Measurements from ENCODE around the gene HMCES. TPM values are rescaled to one million over a fixed set of nuclear protein-coding genes. Genes with fewer than 3 reads are reported as not detected.

Gene HMCES
- total RNA-seq, 5 donors from 2014 or later (not counting 1 experiment from before 2014, with no cell fraction given): 55.2 to 60.7 (median 57.6) TPM

DNA sequence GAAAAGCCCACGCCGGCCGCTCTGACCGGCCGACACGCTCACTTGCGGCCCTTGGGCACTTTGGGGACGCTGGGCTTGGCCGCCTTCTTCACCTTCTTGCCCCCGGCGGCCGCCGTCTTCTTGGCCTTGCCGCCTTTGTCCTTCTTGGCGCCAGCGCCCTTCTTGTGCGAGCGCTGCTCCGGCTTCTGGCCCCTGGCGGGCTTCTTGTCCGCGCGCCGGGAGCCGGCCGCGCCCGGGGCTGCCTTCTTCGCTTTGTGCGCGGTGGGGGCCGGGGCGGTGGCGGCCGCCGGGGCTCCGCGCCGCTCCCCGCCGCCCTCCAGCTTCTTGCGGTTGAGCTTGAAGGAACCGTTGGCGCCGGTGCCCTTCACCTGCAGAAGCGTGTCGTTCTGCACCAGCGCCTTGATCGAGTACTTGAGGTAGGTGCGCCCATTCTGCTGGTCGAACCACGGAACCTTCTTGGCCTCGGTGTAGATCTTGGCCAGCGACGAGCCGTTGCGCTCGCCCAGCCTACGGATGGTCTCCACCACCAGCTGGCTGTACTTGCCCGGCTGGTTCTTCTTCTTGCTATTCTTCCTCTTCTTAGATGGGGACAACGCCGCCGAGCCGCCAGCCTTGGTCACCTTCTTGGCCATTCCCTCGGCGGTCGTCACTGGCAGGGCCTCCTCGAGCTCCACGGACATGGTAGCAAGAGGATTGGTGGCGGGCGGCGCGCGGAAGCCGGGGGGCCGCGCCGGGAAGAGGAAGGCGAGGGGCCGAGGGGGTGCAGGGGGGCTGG, 36.7 kb downstream of the HMCES start:
- Mint-ChIP-seq H3K9me3 (no peaks in the 10 kb centered on the region), H3K4me3 (peak overlapping the region; percentile 89 to 96 (median 93)), H3K36me3 (no peaks in the 10 kb centered on the region), H3K27ac (peak overlapping the region; percentile 85 to 93), H3K27me3 (no peaks in the 10 kb centered on the region), H3K4me1 (peaks cover 23 to 28% (median 27%) of the 10 kb centered on the region in 3 donors)
- Histone ChIP-seq H3K36me3 (ENCODE audit: control insufficient read depth in 2 of 2, extremely low read depth in 1 of 2, insufficient read depth in 1 of 2, low read length in 1 of 2) (no peaks in the 10 kb centered on the region), H3K27me3 (replicated peaks in 1 of 2; ENCODE audit: control insufficient read depth in 2 of 2, extremely low read depth in 1 of 2, insufficient read depth in 2 of 2, low read length in 1 of 2) (no peaks in the 10 kb centered on the region), H3K4me3 (ENCODE audit: control insufficient read depth in 1 of 2, extremely low read depth in 1 of 2, low read length in 1 of 2) (peak overlapping the region; percentile 87 to 96), H3K27ac (ENCODE audit: low read length) (peak overlapping the region; percentile 67), H3K4me1 (ENCODE audit: control insufficient read depth in 1 of 2, extremely low read depth in 1 of 2, insufficient read depth in 2 of 2, low read length in 2 of 2) (peaks cover 10 to 36% of the 10 kb centered on the region in 2 experiments), H3K9me3 (no peaks in the 10 kb centered on the region)
- DNase-seq (peak in 28 of 35 experiments; percentile 12 to 61 (median 30)), ATAC-seq (replicated peaks in 1 of 4) (peak; percentile 4 to 19 (median 10))
- ChIA-PET POLR2A (interaction anchor here (0.6 to 2.8 kb wide), 15 partner anchors 10 to 635 kb away, joined by 3 to 21 read pairs (median 5); partner anchors contain the start of genes HMCES (in 2 of the 2) and RAB43 (in 1 of the 2)), CTCF (interaction anchor here (0.6 to 2.2 kb wide), 10 partner anchors 10 to 579 kb away, joined by 3 to 12 read pairs (median 4); partner anchors contain the start of gene HMCES (in 1 of the 2))
- whole genome bisulfite sequencing (ENCODE audit: insufficient coverage): under 1% methylated on average over 75 of the region's 80 CpGs

GRCh38 chr3:129315998-129316247, 37.3 kb downstream of the HMCES start:
- CTCF ChIA-PET: interaction anchor here (0.6 to 2.2 kb wide), 13 partner anchors 11 to 578 kb away, joined by 3 to 12 read pairs (median 4); partner anchors contain the start of genes HMCES (in 1 of the 2), IFT122 (in 1 of the 2) and MBD4 (in 1 of the 2)
- H3K9me3 ChIP-seq: no peaks in the 10 kb centered on the region
- no peaks in the 10 kb centered on the region for H3K36me3 ChIP-seq (ENCODE audit: control insufficient read depth in 2 of 2, extremely low read depth in 1 of 2, insufficient read depth in 1 of 2, low read length in 1 of 2)
- DNase-seq (no peak), ATAC-seq (replicated peaks in 1 of 4) (peak in 2 of 4 experiments; percentile 18 to 24)
- no peak overlapping the region for H3K27ac ChIP-seq (ENCODE audit: low read length)
- peak overlapping the region; percentile 71 to 96 for H3K4me3 ChIP-seq (ENCODE audit: control insufficient read depth in 1 of 2, extremely low read depth in 1 of 2, low read length in 1 of 2)
- Mint-ChIP-seq H3K27ac (peak overlapping the region; percentile 79 to 84), H3K36me3 (no peaks in the 10 kb centered on the region), H3K9me3 (no peaks in the 10 kb centered on the region), H3K4me3 (peak overlapping the region; percentile 83 to 93 (median 89)), H3K27me3 (no peaks in the 10 kb centered on the region), H3K4me1 (peaks cover 22 to 28% (median 23%) of the 10 kb centered on the region in 3 donors)
- POLR2A ChIA-PET: interaction anchor here (0.6 to 2.8 kb wide), 21 partner anchors 10 to 680 kb away, joined by 3 to 21 read pairs (median 4); partner anchors contain the start of genes HMCES (in 2 of the 2) and TMCC1 (in 1 of the 2)
- WGBS (ENCODE audit: insufficient coverage): 0% methylated on average over 19 of the region's 34 CpGs
- no peaks in the 10 kb centered on the region for H3K27me3 ChIP-seq (replicated peaks in 1 of 2; ENCODE audit: control insufficient read depth in 2 of 2, extremely low read depth in 1 of 2, insufficient read depth in 2 of 2, low read length in 1 of 2)
- H3K4me1 ChIP-seq (ENCODE audit: control insufficient read depth in 1 of 2, extremely low read depth in 1 of 2, insufficient read depth in 2 of 2, low read length in 2 of 2): peaks cover 10 to 36% of the 10 kb centered on the region in 2 experiments

- ATAC-seq (replicated peaks in 1 of 4): peak; percentile 58 to 64 (median 62)
- POLR2A ChIA-PET: interaction anchor here (0.6 to 2.8 kb wide), 24 partner anchors 9 to 679 kb away, joined by 3 to 21 read pairs (median 4); partner anchors contain the start of genes HMCES (in 2 of the 2), COPG1 (in 1 of the 2), IFT122 (in 1 of the 2) and MBD4 (in 1 of the 2)
- peak overlapping the region; percentile 79 to 84 for H3K27ac Mint-ChIP-seq
- Histone ChIP-seq H3K9me3 (no peaks in the 10 kb centered on the region), H3K27me3 (replicated peaks in 1 of 2; ENCODE audit: control insufficient read depth in 2 of 2, extremely low read depth in 1 of 2, insufficient read depth in 2 of 2, low read length in 1 of 2) (no peaks in the 10 kb centered on the region), H3K36me3 (ENCODE audit: control insufficient read depth in 2 of 2, extremely low read depth in 1 of 2, insufficient read depth in 1 of 2, low read length in 1 of 2) (no peaks in the 10 kb centered on the region), H3K27ac (ENCODE audit: low read length) (no peak overlapping the region), H3K4me3 (ENCODE audit: control insufficient read depth in 1 of 2, extremely low read depth in 1 of 2, low read length in 1 of 2) (peak overlapping the region; percentile 71 to 96), H3K4me1 (ENCODE audit: control insufficient read depth in 1 of 2, extremely low read depth in 1 of 2, insufficient read depth in 2 of 2, low read length in 2 of 2) (peaks cover 10 to 36% of the 10 kb centered on the region in 2 experiments)
- 0% methylated on average over 63 of the region's 65 CpGs for WGBS (ENCODE audit: insufficient coverage)
- no peaks in the 10 kb centered on the region for H3K36me3 Mint-ChIP-seq
- CTCF ChIA-PET: interaction anchor here (0.6 to 2.2 kb wide), 14 partner anchors 11 to 578 kb away, joined by 3 to 12 read pairs (median 4); partner anchors contain the start of genes HMCES (in 1 of the 2), IFT122 (in 1 of the 2) and MBD4 (in 1 of the 2)
- H3K4me1 Mint-ChIP-seq: peaks cover 22 to 28% (median 23%) of the 10 kb centered on the region in 3 donors
- no peaks in the 10 kb centered on the region for H3K27me3 Mint-ChIP-seq
- no peaks in the 10 kb centered on the region for H3K9me3 Mint-ChIP-seq
- DNase-seq: peak; percentile 67 to 92 (median 84)
- peak overlapping the region; percentile 83 to 93 (median 89) for H3K4me3 Mint-ChIP-seq
Observed at GRCh38 chr3:129316248-129317013, 37.8 kb downstream of the HMCES start.

GRCh38 chr3:129317014-129317771, 38.5 kb downstream of the HMCES start:
- H3K27ac Mint-ChIP-seq: no peak overlapping the region
- WGBS (ENCODE audit: insufficient coverage): 49% methylated on average over 10 of the region's 15 CpGs
- no peaks in the 10 kb centered on the region for H3K36me3 ChIP-seq (ENCODE audit: control insufficient read depth in 2 of 2, extremely low read depth in 1 of 2, insufficient read depth in 1 of 2, low read length in 1 of 2)

DNA sequence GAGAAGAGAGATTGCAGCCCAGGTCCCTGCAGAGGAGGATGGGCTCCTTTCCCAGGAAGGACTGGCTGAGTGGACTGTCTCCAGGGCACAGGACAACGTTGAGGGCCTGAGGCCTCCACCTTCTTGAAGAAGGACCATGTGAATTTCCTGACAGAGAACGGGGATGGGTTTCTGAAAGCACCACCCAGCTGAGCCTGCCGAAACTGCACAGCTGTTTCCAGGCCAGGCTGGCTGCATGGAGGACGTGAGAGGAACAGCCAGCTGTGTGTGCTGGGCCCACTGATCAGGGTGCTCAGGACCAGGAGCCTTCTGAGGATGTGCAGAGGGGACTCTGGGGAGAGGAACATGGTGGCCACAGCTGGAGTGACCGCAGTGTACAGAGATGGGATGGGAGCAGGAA, 39.2 kb downstream of the HMCES start:
- Histone ChIP-seq H3K4me3 (ENCODE audit: control insufficient read depth in 1 of 2, extremely low read depth in 1 of 2, low read length in 1 of 2) (no peak overlapping the region), H3K9me3 (no peaks in the 10 kb centered on the region), H3K4me1 (ENCODE audit: control insufficient read depth in 1 of 2, extremely low read depth in 1 of 2, insufficient read depth in 2 of 2, low read length in 2 of 2) (peaks cover 10 to 33% of the 10 kb centered on the region in 2 experiments), H3K36me3 (ENCODE audit: control insufficient read depth in 2 of 2, extremely low read depth in 1 of 2, insufficient read depth in 1 of 2, low read length in 1 of 2) (no peaks in the 10 kb centered on the region), H3K27ac (ENCODE audit: low read length) (no peak overlapping the region), H3K27me3 (replicated peaks in 1 of 2; ENCODE audit: control insufficient read depth in 2 of 2, extremely low read depth in 1 of 2, insufficient read depth in 2 of 2, low read length in 1 of 2) (no peaks in the 10 kb centered on the region)
- Mint-ChIP-seq H3K27ac (no peak overlapping the region), H3K9me3 (no peaks in the 10 kb centered on the region), H3K4me1 (peaks cover 14 to 17% (median 15%) of the 10 kb centered on the region in 3 donors), H3K36me3 (no peaks in the 10 kb centered on the region), H3K27me3 (no peaks in the 10 kb centered on the region), H3K4me3 (peak overlapping the region in 1 of 3 donors; percentile 93)
- CTCF ChIA-PET: no interaction called here
- 79% methylated on average over 5 of the region's 5 CpGs for WGBS (ENCODE audit: insufficient coverage)
- ATAC-seq (replicated peaks in 1 of 4) (no peak), DNase-seq (no peak)
- POLR2A ChIA-PET: no interaction called here

More at GRCh38 chr3:129317014-129317771, 38.5 kb downstream of the HMCES start:
- no peak overlapping the region for H3K27ac ChIP-seq (ENCODE audit: low read length)
- peaks cover 17 to 24% (median 19%) of the 10 kb centered on the region in 3 donors for H3K4me1 Mint-ChIP-seq
- ChIA-PET POLR2A (interaction anchor here (0.6 to 2.8 kb wide), 8 partner anchors 34 to 679 kb away, joined by 3 to 21 read pairs (median 6); partner anchors contain the start of genes HMCES (in 2 of the 2), COPG1 (in 1 of the 2), IFT122 (in 1 of the 2) and MBD4 (in 1 of the 2)), CTCF (interaction anchor here (0.6 to 2.2 kb wide), 12 partner anchors 15 to 577 kb away, joined by 3 to 12 read pairs (median 4); partner anchors contain the start of genes HMCES (in 1 of the 2), IFT122 (in 1 of the 2) and MBD4 (in 1 of the 2))
- ATAC-seq (replicated peaks in 1 of 4) (no peak), DNase-seq (no peak)
- H3K4me1 ChIP-seq (ENCODE audit: control insufficient read depth in 1 of 2, extremely low read depth in 1 of 2, insufficient read depth in 2 of 2, low read length in 2 of 2): peaks cover 10 to 36% of the 10 kb centered on the region in 2 experiments
- H3K27me3 Mint-ChIP-seq: no peaks in the 10 kb centered on the region
- peak overlapping the region; percentile 72 to 93 (median 89) for H3K4me3 Mint-ChIP-seq
- H3K27me3 ChIP-seq (replicated peaks in 1 of 2; ENCODE audit: control insufficient read depth in 2 of 2, extremely low read depth in 1 of 2, insufficient read depth in 2 of 2, low read length in 1 of 2): no peaks in the 10 kb centered on the region
- no peaks in the 10 kb centered on the region for H3K9me3 ChIP-seq
- no peaks in the 10 kb centered on the region for H3K36me3 Mint-ChIP-seq
- no peaks in the 10 kb centered on the region for H3K9me3 Mint-ChIP-seq
- peak overlapping the region; percentile 71 to 96 for H3K4me3 ChIP-seq (ENCODE audit: control insufficient read depth in 1 of 2, extremely low read depth in 1 of 2, low read length in 1 of 2)

Data from T-cell (primary cell).